ENCODE measurements around the gene QRICH1. TPM values are rescaled to one million over a fixed set of nuclear protein-coding genes. Genes with fewer than 3 reads are reported as not detected.

Gene QRICH1
- 10 to 100 TPM; 66.2 to 93.9 (median 82.6) TPM for total RNA-seq

- Histone ChIP-seq H3K36me3 (peaks cover 0 to 36% (median 2%) of the 10 kb centered on the region in 3 donors), H3K4me3 (peak within 1 kb of the TSS; percentile 76 to 94 (median 86)), H3K27me3 (no peaks in the 10 kb centered on the region), H3K4me1 (peaks cover 0 to 52% (median 30%) of the 10 kb centered on the region in 4 donors), H3K27ac (peak within 1 kb of the TSS; percentile 80 to 96 (median 94)), H3K9me3 (no peaks in the 10 kb centered on the region)
- WGBS, 2 donors = 0 to 1% methylated on average over 6 to 50 of the region's 65 CpGs
- TF ChIP-seq POLR2A (IDR thresholded peaks at IDR 0.05) (peak; percentile 72 to 77), CTCF (IDR thresholded peaks at IDR 0.05) (peak; percentile 21 to 84 (median 42)), EP300 (IDR thresholded peaks at IDR 0.05) (peak in 1 of 2 donors; percentile 88)
- DNase-seq (ENCODE audit: low spot score in 2 of 2) = peak; percentile 97
These were observed at the start of gene QRICH1 for GRCh38 chr3:49093853-49094767. Gene QRICH1, minus strand, starts transcription at chr3:49094071. Its CDS starts 17,054 bp downstream, at chr3:49077017.

GRCh38 chr3:49140080-49140479, 46.2 kb upstream of the QRICH1 start:
- Histone ChIP-seq H3K4me1 (peaks cover 0 to under 1% (median 0%) of the 10 kb centered on the region in 4 donors), H3K36me3 (no peaks in the 10 kb centered on the region), H3K27ac (no peak overlapping the region), H3K9me3 (no peaks in the 10 kb centered on the region), H3K27me3 (no peaks in the 10 kb centered on the region), H3K4me3 (no peak overlapping the region)
- no peak for TF ChIP-seq POLR2A (IDR thresholded peaks at IDR 0.05)
- TF ChIP-seq CTCF (IDR thresholded peaks at IDR 0.05) = no peak
- no peak for TF ChIP-seq EP300 (IDR thresholded peaks at IDR 0.05)
- 59 to 76% methylated on average over 3 of the region's 3 CpGs for WGBS, 2 donors
- no peak for DNase-seq (ENCODE audit: low spot score in 2 of 2)

GRCh38 chr3:49135499-49135898, 41.6 kb upstream of the QRICH1 start:
- no peak for TF ChIP-seq EP300 (IDR thresholded peaks at IDR 0.05)
- TF ChIP-seq CTCF (IDR thresholded peaks at IDR 0.05) = no peak
- no peak for TF ChIP-seq POLR2A (IDR thresholded peaks at IDR 0.05)
- Histone ChIP-seq H3K9me3 (no peaks in the 10 kb centered on the region), H3K27ac (no peak overlapping the region), H3K4me3 (no peak overlapping the region), H3K27me3 (no peaks in the 10 kb centered on the region), H3K4me1 (peaks cover 0 to 32% (median 14%) of the 10 kb centered on the region in 4 donors), H3K36me3 (peaks cover 0 to 7% (median 0%) of the 10 kb centered on the region in 3 donors)
- WGBS, 2 donors = 69 to 72% methylated on average over 4 of the region's 4 CpGs
- no peak for DNase-seq (ENCODE audit: low spot score in 2 of 2)

GRCh38 chr3:49134471-49135265, 40.8 kb upstream of the QRICH1 start:
- Histone ChIP-seq H3K9me3 (no peaks in the 10 kb centered on the region), H3K36me3 (peaks cover 0 to 16% (median 0%) of the 10 kb centered on the region in 3 donors), H3K4me1 (peaks cover 0 to 40% (median 14%) of the 10 kb centered on the region in 4 donors), H3K27ac (peak overlapping the region in 2 of 4 donors; percentile 91 to 95), H3K27me3 (no peaks in the 10 kb centered on the region), H3K4me3 (no peak overlapping the region)
- 27 to 34% methylated on average over 2 to 3 of the region's 3 CpGs for WGBS, 2 donors
- DNase-seq (ENCODE audit: low spot score in 2 of 2) = no peak
- TF ChIP-seq EP300 (IDR thresholded peaks at IDR 0.05) (no peak), POLR2A (IDR thresholded peaks at IDR 0.05) (no peak)

GRCh38 chr3:49133226-49133951, 39.5 kb upstream of the QRICH1 start:
- Histone ChIP-seq H3K4me3 (peak overlapping the region; percentile 52 to 89 (median 65)), H3K27me3 (no peaks in the 10 kb centered on the region), H3K4me1 (peaks cover 0 to 45% (median 14%) of the 10 kb centered on the region in 4 donors), H3K27ac (peak overlapping the region; percentile 64 to 95 (median 88)), H3K36me3 (peaks cover 0 to 29% (median 0%) of the 10 kb centered on the region in 3 donors), H3K9me3 (no peaks in the 10 kb centered on the region)
- WGBS, 2 donors = 4 to 5% methylated on average over 25 to 30 of the region's 30 CpGs
- peak; percentile 74 to 83 for DNase-seq (ENCODE audit: low spot score in 2 of 2)
- TF ChIP-seq POLR2A (IDR thresholded peaks at IDR 0.05) = peak in 1 of 2 donors; percentile 20
- peak in 1 of 5 experiments; percentile 29 for TF ChIP-seq CTCF (IDR thresholded peaks at IDR 0.05)
- TF ChIP-seq EP300 (IDR thresholded peaks at IDR 0.05) = peak in 1 of 2 donors; percentile 68
